HG03575 (cell line): Measurements from ENCODE around the gene OVOL2.

Source experiments
- ATAC-seq: cut with Tn5 transposase; IDR thresholded peaks from one replicate; pipeline ENCODE4 v1.9.1; 2021; ENCODE audit not compliant: unreplicated experiment, insufficient number of reproducible peaks, low FRiP score; ENCODE audit errors: extremely low read depth

OVOL2 gene

GRCh38 chr20:17995967-17996819, 61.5 kb downstream of the OVOL2 start:
- no peak for ATAC-seq

GRCh38 chr20:17993546-17993945, 64.2 kb downstream of the OVOL2 start:
- ATAC-seq = no peak

DNA sequence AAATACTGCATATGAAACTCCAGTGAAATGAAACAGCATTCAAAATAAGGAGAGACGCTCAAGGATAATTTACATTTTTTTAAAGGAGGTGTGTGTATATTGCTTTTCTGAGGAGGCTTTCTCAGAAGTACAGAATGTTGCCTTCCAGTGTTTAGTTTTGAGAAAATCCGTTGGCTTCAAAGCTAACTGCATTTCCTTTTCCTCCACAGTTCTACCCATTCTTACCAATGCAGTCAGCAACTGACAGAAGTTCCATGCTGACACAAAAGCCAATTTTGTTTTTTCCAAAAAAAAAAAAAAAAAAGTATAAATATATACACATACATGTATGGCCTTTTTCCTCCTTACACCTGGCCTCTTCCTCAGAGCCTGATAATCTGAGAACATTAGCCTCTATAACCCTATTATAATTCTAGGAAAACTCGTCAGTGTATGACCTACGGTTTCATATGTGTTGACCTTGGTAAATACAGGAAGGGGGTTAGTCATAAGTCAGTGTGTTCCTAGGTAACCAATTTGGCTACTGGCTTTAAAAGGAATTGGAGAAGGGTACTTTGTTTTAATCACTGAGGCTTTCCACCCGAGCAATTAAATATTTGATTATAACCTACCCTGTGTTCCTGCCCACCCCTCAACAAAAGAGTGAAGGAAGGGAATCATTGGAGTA, 64.7 kb downstream of the OVOL2 start:
- no peak for ATAC-seq

GRCh38 chr20:17992224-17992637, 65.5 kb downstream of the OVOL2 start:
- ATAC-seq = no peak

- ATAC-seq = no peak
Measured at GRCh38 chr20:17990278-17990972, 67.3 kb downstream of the OVOL2 start.

DNA sequence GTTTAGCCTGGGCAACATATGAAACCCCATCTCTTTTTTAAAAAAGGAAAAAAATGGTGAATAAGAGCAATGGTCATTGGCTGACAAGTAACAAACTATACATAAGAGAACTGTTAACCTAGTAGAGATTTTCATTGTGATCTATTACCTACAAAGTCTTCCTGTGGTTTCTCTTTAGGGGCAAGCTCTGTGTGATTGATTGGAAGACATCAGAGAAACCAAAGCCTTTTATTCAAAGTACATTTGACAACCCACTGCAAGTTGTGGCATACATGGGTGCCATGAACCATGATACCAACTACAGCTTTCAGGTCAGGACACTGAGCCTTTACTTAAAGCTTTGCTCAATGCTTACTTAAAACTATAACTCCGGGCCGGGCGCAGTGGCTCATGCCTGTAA, 69.7 kb downstream of the OVOL2 start:
- no peak for ATAC-seq

- no peak for ATAC-seq
Measured at GRCh38 chr20:17985388-17986018, 72.2 kb downstream of the OVOL2 start.

- ATAC-seq = no peak
Measured at GRCh38 chr20:17976305-17976704, 81.4 kb downstream of the OVOL2 start.
